ENCODE results near the gene RNF224. TPM values are rescaled to one million over a fixed set of nuclear protein-coding genes. Genes with fewer than 3 reads are reported as not detected.
A peak's percentile ranks its signal among the peaks of the same experiment; 100 is the strongest.

Gene RNF224
- total RNA-seq, 1 experiment from 2014 or later: 1.2 TPM

- Histone ChIP-seq H3K4me3 (ENCODE audit: low read length) (no peak overlapping the region), H4K20me1 (ENCODE audit: low read length) (peaks cover 28% of the 10 kb centered on the region), H3K4me1 (ENCODE audit: insufficient read depth, low read length) (peaks cover 15% of the 10 kb centered on the region), H3K4me2 (ENCODE audit: low read length) (no peak overlapping the region), H3K9me3 (ENCODE audit: low read length) (no peaks in the 10 kb centered on the region), H3K27me3 (ENCODE audit: low read length) (no peaks in the 10 kb centered on the region), H3K27ac (ENCODE audit: low read length) (no peak overlapping the region), H3K79me2 (ENCODE audit: low read length) (peaks cover 25% of the 10 kb centered on the region), H3K36me3 (ENCODE audit: low read depth, low read length) (peaks cover 17% of the 10 kb centered on the region), H3F3A (ENCODE audit: low read length, unreplicated experiment) (peaks cover 5% of the 10 kb centered on the region), H2AFZ (ENCODE audit: low read length) (no peak overlapping the region), H3K9ac (ENCODE audit: low read length) (no peak overlapping the region), H3K9me2 (replicated peaks; ENCODE audit: low read length) (no peaks in the 10 kb centered on the region)
- ChIA-PET POLR2A (ENCODE audit: unreplicated experiment) (interaction anchor here (0.5 kb wide), 1 partner anchor 10 kb away, joined by 3 read pairs; no protein-coding TSS in a partner anchor), CTCF (interaction anchor here (1.1 kb wide), 1 partner anchor 198 kb away, joined by 4 read pairs; the partner anchor contains the start of gene NPDC1)
- peak; percentile 1; the same call in 1 of the 2 replicates for ATAC-seq
- no TSS peak for BruUV-seq (replicated peaks)
- DNase-seq: peak; percentile 22
- intact Hi-C loops (cut with micrococcal nuclease): no loop called here
- TF ChIP-seq CTCF (conservative IDR thresholded peaks at IDR 0.05; ENCODE audit: low read depth, low read length): no peak
- TF ChIP-seq EZH2phosphoT487 (IDR thresholded peaks at IDR 0.05; ENCODE audit: borderline replicate concordance, low read length): no peak
- no peak for TF ChIP-seq EZH2 (IDR thresholded peaks at IDR 0.05; ENCODE audit: low read length, unreplicated experiment)
These were observed 17.5 kb downstream of the RNF224 start for GRCh38 chr9:137244486-137245449.

GRCh38 chr9:137245450-137246421 lies 18.4 kb downstream of the RNF224 start:
- intact Hi-C loops (cut with micrococcal nuclease): no loop called here
- H3K9me3 ChIP-seq (ENCODE audit: low read length): no peaks in the 10 kb centered on the region
- no peak for ATAC-seq

More at GRCh38 chr9:137245450-137246421, 18.4 kb downstream of the RNF224 start:
- H3K36me3 ChIP-seq (ENCODE audit: low read depth, low read length): peaks cover 17% of the 10 kb centered on the region
- peaks cover 28% of the 10 kb centered on the region for H4K20me1 ChIP-seq (ENCODE audit: low read length)
- no peak overlapping the region for H3K27ac ChIP-seq (ENCODE audit: low read length)
- no peak overlapping the region for H3K4me2 ChIP-seq (ENCODE audit: low read length)
- H3K4me3 ChIP-seq (ENCODE audit: low read length): no peak overlapping the region
- DNase-seq: no peak
- H3F3A ChIP-seq (ENCODE audit: low read length, unreplicated experiment): peaks cover 5% of the 10 kb centered on the region
- no peaks in the 10 kb centered on the region for H3K27me3 ChIP-seq (ENCODE audit: low read length)
- no peak overlapping the region for H3K9ac ChIP-seq (ENCODE audit: low read length)
- H3K79me2 ChIP-seq (ENCODE audit: low read length): peaks cover 21% of the 10 kb centered on the region
- POLR2A ChIA-PET (ENCODE audit: unreplicated experiment): no interaction called here
- no peaks in the 10 kb centered on the region for H3K9me2 ChIP-seq (replicated peaks; ENCODE audit: low read length)
- no peak overlapping the region for H2AFZ ChIP-seq (ENCODE audit: low read length)
- no TSS peak for BruUV-seq (replicated peaks)
- CTCF ChIA-PET: no interaction called here
- TF ChIP-seq EZH2 (IDR thresholded peaks at IDR 0.05; ENCODE audit: low read length, unreplicated experiment) (no peak), CTCF (conservative IDR thresholded peaks at IDR 0.05; ENCODE audit: low read depth, low read length) (no peak), EZH2phosphoT487 (IDR thresholded peaks at IDR 0.05; ENCODE audit: borderline replicate concordance, low read length) (no peak)
- peaks cover 15% of the 10 kb centered on the region for H3K4me1 ChIP-seq (ENCODE audit: insufficient read depth, low read length)

Data from PC-3 (cell line).